Astrocyte of the cerebellum (primary cell): ENCODE data around the gene MAS1L.
"Not testable (repeated sequence)": the region's sequence is repeated elsewhere in the genome, so short reads cannot be mapped to it uniquely, and the experiment has no call there.

ENCODE experiments used
- DNase-seq: peaks from one replicate; pipeline ENCODE4 v3.0.0-alpha.2; 2011; ENCODE audit warnings: low read depth
- H3K4me3 ChIP-seq: 2 replicates; pipeline ENCODE4 v1.5.1; 2011; ENCODE audit warnings: mild to moderate bottlenecking, low read depth, low read length, moderate library complexity
- CTCF ChIP-seq: IDR thresholded peaks from 2 replicates; pipeline ENCODE4 v1.5.1; 2012; ENCODE audit warnings: low read length, low read depth, moderate library complexity, mild to moderate bottlenecking; ENCODE audit errors: missing control alignments
- in situ Hi-C: cut with HindIII; loops from 2 replicates; pipeline ENCODE4 v1.10.0; 2017; ENCODE audit warnings: low sequenced_read_pairs

The MAS1L gene

GRCh38 chr6:29442719-29443118 lies 45.0 kb downstream of the MAS1L start:
- in situ Hi-C loops, result no loop called here
- no peak for DNase-seq
- no peak overlapping the region for H3K4me3 ChIP-seq
- no peak for TF ChIP-seq CTCF

- no peak within 1 kb of the TSS for H3K4me3 ChIP-seq
- in situ Hi-C loops, result no loop called here
- no peak for DNase-seq
- no peak for TF ChIP-seq CTCF
These were observed 48.8 kb downstream of the MAS1L start, which contains the start of gene OR10C1 for GRCh38 chr6:29439006-29439405. TSS of gene OR10C1 (plus strand) at chr6:29439306. CDS start at chr6:29440016, 710 bp downstream.

- in situ Hi-C loops, DNase-seq, H3K4me3 ChIP-seq: not testable (repeated sequence)
These were observed 51.0 kb downstream of the MAS1L start for GRCh38 chr6:29436730-29437129.
